Smooth muscle cell (in vitro differentiated cells): ENCODE measurements around the gene EPHB2. TPM values are rescaled to one million over a fixed set of nuclear protein-coding genes. Genes with fewer than 3 reads are reported as not detected.

ENCODE experiments used
- DNase-seq: peaks from one replicate; lab custom pipeline; 2025; ENCODE audit not compliant: unreplicated experiment; lab: John Stamatoyannopoulos, UW
- H2AFZ ChIP-seq: fragments of 200-600 bp; sonication (generic); 2 replicates; pipeline ENCODE4 v1.6.0; 2016; ENCODE audit warnings: antibody characterized with exemption, low read depth, mild to moderate bottlenecking
- H3F3A ChIP-seq: fragments of 200-600 bp; sonication (generic); 2 replicates; pipeline ENCODE4 v1.6.0; 2017; ENCODE audit warnings: antibody characterized with exemption, low read depth
- H3K27ac ChIP-seq: fragments of 200-600 bp; sonication (generic); 2 replicates; pipeline ENCODE4 v1.5.1; 2016; ENCODE audit warnings: low read depth, mild to moderate bottlenecking
- H3K27me3 ChIP-seq: fragments of 200-600 bp; sonication (generic); 2 replicates; pipeline ENCODE4 v1.6.1; 2016; ENCODE audit warnings: low read depth, mild to moderate bottlenecking
- H3K36me3 ChIP-seq: fragments of 200-600 bp; sonication (generic); 2 replicates; pipeline ENCODE4 v1.5.1; 2016; ENCODE audit warnings: low read depth
- H3K4me1 ChIP-seq: fragments of 200-600 bp; sonication (generic); 2 replicates; pipeline ENCODE4 v1.5.1; 2016; ENCODE audit warnings: low read depth
- H3K4me2 ChIP-seq: fragments of 200-600 bp; sonication (generic); 2 replicates; pipeline ENCODE4 v1.6.0; 2016; ENCODE audit warnings: mild to moderate bottlenecking
- H3K4me3 ChIP-seq: fragments of 200-600 bp; sonication (generic); 2 replicates; pipeline ENCODE4 v1.5.1; 2016; ENCODE audit warnings: mild to moderate bottlenecking
- H3K79me2 ChIP-seq: fragments of 200-600 bp; sonication (generic); 2 replicates; pipeline ENCODE4 v1.6.0; 2016; ENCODE audit warnings: low read depth, mild to moderate bottlenecking
- H3K9ac ChIP-seq: fragments of 200-600 bp; sonication (generic); 2 replicates; pipeline ENCODE4 v1.6.0; 2016; ENCODE audit warnings: low read depth
- H3K9me3 ChIP-seq: fragments of 200-600 bp; sonication (generic); replicated peaks from 2 replicates; pipeline ENCODE4 v1.5.1; 2016; ENCODE audit warnings: low read depth
- H4K20me1 ChIP-seq: fragments of 200-600 bp; sonication (generic); 2 replicates; pipeline ENCODE4 v1.6.0; 2016; ENCODE audit warnings: low read depth
- CTCF ChIP-seq: fragments of 200-600 bp; sonication (generic); IDR thresholded peaks from 2 replicates; pipeline ENCODE4 v1.5.1; 2017; ENCODE audit warnings: borderline replicate concordance, mild to moderate bottlenecking, antibody characterized with exemption; ENCODE audit not compliant: insufficient read depth, poor library complexity, severe bottlenecking
- WGBS: methylation state at CpG from one replicate; pipeline ENCODE4 v1.1.7; 2016; ENCODE audit warnings: low lambda C conversion rate; 5-methylcytosine and 5-hydroxymethylcytosine counted together
- polyA plus RNA-seq: library from polyadenylated mRNA; unstranded; fragments of >200 nt; fragmentation: Nextera tagmentation; extraction: Ambion mirVana; gene quantifications from 2 replicates; pipeline ENCODE4 v1.2.1, GENCODE V29; 2016
- total RNA-seq: library from RNA; depleted of rRNA; stranded (reverse); fragments of >200 nt; gene quantifications from 2 replicates; pipeline ENCODE4 v1.2.3, GENCODE V29; 2014

EPHB2 gene
- total and polyA plus RNA-seq, 2 experiments from 2014 or later: 1.1 to 6.7 TPM

- H3K9ac ChIP-seq: no peak overlapping the region
- no peak overlapping the region for H3K27ac ChIP-seq
- no peaks in the 10 kb centered on the region for H3K36me3 ChIP-seq
- H3K4me1 ChIP-seq: no peaks in the 10 kb centered on the region
- no peaks in the 10 kb centered on the region for H3K9me3 ChIP-seq
- H2AFZ ChIP-seq: no peak overlapping the region
- H3F3A ChIP-seq: no peaks in the 10 kb centered on the region
- TF ChIP-seq CTCF: no peak
- no peaks in the 10 kb centered on the region for H4K20me1 ChIP-seq
- WGBS: 93% methylated on average over 7 of the region's 7 CpGs
- DNase-seq: no peak
- no peaks in the 10 kb centered on the region for H3K79me2 ChIP-seq
- H3K27me3 ChIP-seq: peaks cover 7% of the 10 kb centered on the region
- H3K4me2 ChIP-seq: no peak overlapping the region
- H3K4me3 ChIP-seq: no peak overlapping the region
Observed at GRCh38 chr1:22863766-22864165, 153.1 kb downstream of the EPHB2 start.

GRCh38 chr1:22864886-22865285, 154.2 kb downstream of the EPHB2 start:
- H3K27me3 ChIP-seq: peaks cover 3% of the 10 kb centered on the region
- no peak for TF ChIP-seq CTCF
- H3K9me3 ChIP-seq: no peaks in the 10 kb centered on the region
- H3K36me3 ChIP-seq: no peaks in the 10 kb centered on the region
- WGBS: 93% methylated on average over 22 of the region's 24 CpGs
- H3K4me1 ChIP-seq: no peaks in the 10 kb centered on the region
- DNase-seq: no peak
- no peak overlapping the region for H3K4me3 ChIP-seq
- H4K20me1 ChIP-seq: no peaks in the 10 kb centered on the region
- H3K79me2 ChIP-seq: no peaks in the 10 kb centered on the region
- no peak overlapping the region for H3K27ac ChIP-seq
- H3K4me2 ChIP-seq: no peak overlapping the region
- H3F3A ChIP-seq: no peaks in the 10 kb centered on the region
- no peak overlapping the region for H3K9ac ChIP-seq
- H2AFZ ChIP-seq: no peak overlapping the region

GRCh38 chr1:22865736-22866135, 155.1 kb downstream of the EPHB2 start:
- Histone ChIP-seq H3K36me3 (no peaks in the 10 kb centered on the region), H3F3A (no peaks in the 10 kb centered on the region), H3K27ac (no peak overlapping the region), H3K4me2 (no peak overlapping the region), H3K9me3 (no peaks in the 10 kb centered on the region), H3K79me2 (no peaks in the 10 kb centered on the region), H3K27me3 (peaks cover 5% of the 10 kb centered on the region), H3K9ac (no peak overlapping the region), H3K4me1 (no peaks in the 10 kb centered on the region), H4K20me1 (no peaks in the 10 kb centered on the region), H3K4me3 (no peak overlapping the region), H2AFZ (no peak overlapping the region)
- no peak for DNase-seq
- no peak for TF ChIP-seq CTCF
- WGBS: 91% methylated on average over 5 of the region's 5 CpGs

GRCh38 chr1:22866868-22867267, 156.2 kb downstream of the EPHB2 start:
- H3K9me3 ChIP-seq: no peaks in the 10 kb centered on the region
- no peak overlapping the region for H3K27ac ChIP-seq
- H3K4me2 ChIP-seq: no peak overlapping the region
- WGBS: 98% methylated on average over 5 of the region's 5 CpGs
- H3K4me1 ChIP-seq: no peaks in the 10 kb centered on the region
- H3F3A ChIP-seq: no peaks in the 10 kb centered on the region
- H2AFZ ChIP-seq: no peak overlapping the region
- no peak overlapping the region for H3K9ac ChIP-seq
- H3K4me3 ChIP-seq: no peak overlapping the region
- no peaks in the 10 kb centered on the region for H3K79me2 ChIP-seq
- peaks cover 12% of the 10 kb centered on the region for H3K27me3 ChIP-seq
- H3K36me3 ChIP-seq: no peaks in the 10 kb centered on the region
- no peak for TF ChIP-seq CTCF
- no peak for DNase-seq
- H4K20me1 ChIP-seq: no peaks in the 10 kb centered on the region
